Left kidney (tissue), 2 donors: ENCODE results near the gene ZNF277. TPM values are rescaled to one million over a fixed set of nuclear protein-coding genes. Genes with fewer than 3 reads are reported as not detected.
"Not testable (repeated sequence)": the region's sequence is repeated elsewhere in the genome, so short reads cannot be mapped to it uniquely, and the experiment has no call there.

Experiments used
- DNase-seq: peaks from one replicate; pipeline ENCODE4 v3.0.0-alpha.2; 2013
- polyA plus RNA-seq: library from polyadenylated mRNA; unstranded; fragments of 120-200 nt; gene quantifications from one replicate; pipeline ENCODE4 v1.2.1, GENCODE V29; 2013; ENCODE audit not compliant: insufficient read length

The ZNF277 gene
- polyA plus RNA-seq, 1 donor, result 42.6 TPM

- no peak for DNase-seq
These were observed 1.3 kb downstream of the ZNF277 start for GRCh38 chr7:112207765-112208164.

GRCh38 chr7:112211348-112211907 is 4.9 kb downstream of the ZNF277 start:
- DNase-seq, result no peak

- no peak for DNase-seq
These were observed 6.1 kb downstream of the ZNF277 start for GRCh38 chr7:112212571-112212970.

GRCh38 chr7:112213735-112214134 is 7.2 kb downstream of the ZNF277 start:
- no peak for DNase-seq

GRCh38 chr7:112214268-112214667 is 7.8 kb downstream of the ZNF277 start:
- DNase-seq, result no peak

- no peak for DNase-seq
These were observed 8.4 kb downstream of the ZNF277 start for GRCh38 chr7:112214883-112215282.

- DNase-seq, result no peak
These were observed 9.3 kb downstream of the ZNF277 start for GRCh38 chr7:112215787-112216186.

- DNase-seq, result no peak
These were observed 14.5 kb downstream of the ZNF277 start for GRCh38 chr7:112220877-112221434.

GRCh38 chr7:112223310-112223709 is 16.8 kb downstream of the ZNF277 start:
- no peak for DNase-seq

GRCh38 chr7:112224186-112224585 is 17.7 kb downstream of the ZNF277 start:
- no peak for DNase-seq

- no peak for DNase-seq
These were observed 18.5 kb downstream of the ZNF277 start for GRCh38 chr7:112225006-112225405.

GRCh38 chr7:112226701-112227276 is 20.3 kb downstream of the ZNF277 start:
- no peak for DNase-seq

GRCh38 chr7:112228632-112229031 is 22.1 kb downstream of the ZNF277 start:
- no peak for DNase-seq

- DNase-seq, result no peak
These were observed 25.9 kb downstream of the ZNF277 start for GRCh38 chr7:112232212-112232978.

- no peak for DNase-seq
These were observed 26.7 kb downstream of the ZNF277 start for GRCh38 chr7:112233048-112233697.

GRCh38 chr7:112234147-112234546 is 27.7 kb downstream of the ZNF277 start:
- DNase-seq, result no peak

GRCh38 chr7:112236597-112236996 is 30.1 kb downstream of the ZNF277 start:
- no peak for DNase-seq

GRCh38 chr7:112238330-112238729 is 31.8 kb downstream of the ZNF277 start:
- no peak for DNase-seq

GRCh38 chr7:112238852-112239610 is 32.5 kb downstream of the ZNF277 start:
- no peak for DNase-seq

GRCh38 chr7:112248598-112248997 is 42.1 kb downstream of the ZNF277 start:
- DNase-seq, result no peak

GRCh38 chr7:112249967-112250366 is 43.5 kb downstream of the ZNF277 start:
- not testable (repeated sequence) for DNase-seq

GRCh38 chr7:112252141-112252540 is 45.6 kb downstream of the ZNF277 start:
- DNase-seq, result no peak
